KMS-11 (cell line): ENCODE results near the gene SV2C.

Experiments
- H2AFZ ChIP-seq: fragments of 200-600 bp; sonication (generic); 2 replicates; pipeline ENCODE4 v1.6.1; 2016; ENCODE audit warnings: antibody characterized with exemption, mixed run types, low read depth
- H3K27ac ChIP-seq: fragments of 200-600 bp; sonication (generic); 2 replicates; pipeline ENCODE4 v1.6.1; 2016; ENCODE audit warnings: mild to moderate bottlenecking, mixed run types
- H3K27me3 ChIP-seq: fragments of 200-600 bp; sonication (generic); 2 replicates; pipeline ENCODE4 v1.6.1; 2017; ENCODE audit warnings: mild to moderate bottlenecking, low read depth, mixed run types, moderate library complexity; ENCODE audit not compliant: insufficient read depth
- H3K36me3 ChIP-seq: fragments of 200-600 bp; sonication (generic); 2 replicates; pipeline ENCODE4 v1.6.1; 2017; ENCODE audit warnings: mild to moderate bottlenecking, mixed run types; ENCODE audit not compliant: insufficient read depth
- H3K4me1 ChIP-seq: fragments of 200-600 bp; sonication (generic); 2 replicates; pipeline ENCODE4 v1.6.1; 2016; ENCODE audit warnings: mild to moderate bottlenecking, low read depth, mixed run types; ENCODE audit not compliant: poor library complexity, severe bottlenecking
- H3K4me2 ChIP-seq: fragments of 200-600 bp; sonication (generic); 2 replicates; pipeline ENCODE4 v1.7.0; 2016; ENCODE audit warnings: mild to moderate bottlenecking, mixed run types
- H3K4me3 ChIP-seq: fragments of 200-600 bp; sonication (generic); IDR thresholded peaks from 2 replicates; pipeline ENCODE4 v1.6.1; 2017; ENCODE audit warnings: low read depth, low read length, mixed read lengths; ENCODE audit not compliant: insufficient read depth
- H3K79me2 ChIP-seq: fragments of 200-600 bp; sonication (generic); 2 replicates; pipeline ENCODE4 v1.6.1; 2016; ENCODE audit warnings: low read depth, mixed run types; ENCODE audit not compliant: insufficient read depth
- H3K9ac ChIP-seq: fragments of 200-600 bp; sonication (generic); 2 replicates; pipeline ENCODE4 v1.6.1; 2016; ENCODE audit warnings: mild to moderate bottlenecking, mixed run types
- H4K20me1 ChIP-seq: fragments of 200-600 bp; sonication (generic); 2 replicates; pipeline ENCODE4 v1.6.1; 2016; ENCODE audit warnings: mild to moderate bottlenecking, mixed run types; ENCODE audit not compliant: insufficient read depth
- CTCF ChIP-seq: fragments of 200-600 bp; sonication (generic); conservative IDR thresholded peaks from 2 replicates; pipeline ENCODE4 v1.6.1; 2017; ENCODE audit warnings: low read depth, mild to moderate bottlenecking, antibody characterized with exemption, low read length, moderate library complexity, mixed read lengths

SV2C gene

DNA sequence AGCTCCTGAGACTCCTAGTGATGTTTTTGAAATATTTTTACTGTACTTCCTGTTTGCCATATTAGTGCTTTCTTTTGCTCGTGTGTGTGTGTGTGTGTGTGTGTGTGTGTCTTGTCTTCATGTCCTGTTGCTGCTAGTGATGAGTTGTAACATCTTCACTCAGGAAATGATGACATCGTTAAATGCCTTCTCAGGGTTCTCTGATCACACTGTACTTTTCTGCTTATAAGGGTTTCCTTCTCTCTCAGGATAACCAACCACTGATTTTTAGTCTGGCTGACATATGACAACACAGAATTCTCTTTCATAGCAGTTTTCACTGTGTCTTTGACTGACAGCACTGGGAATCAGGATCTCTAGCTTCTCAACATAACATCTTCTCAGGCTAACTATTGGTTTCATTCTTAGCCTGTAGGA lies 16.1 kb downstream of the SV2C start:
- H3K79me2 ChIP-seq, result no peaks in the 10 kb centered on the region
- TF ChIP-seq CTCF, result no peak
- peak overlapping the region; percentile 47 for H3K27ac ChIP-seq
- peak overlapping the region; percentile 13; the same call in 1 of the 2 replicates for H2AFZ ChIP-seq
- peaks cover 31% of the 10 kb centered on the region for H3K4me1 ChIP-seq
- H3K4me2 ChIP-seq, result peak overlapping the region; percentile 46
- H3K27me3 ChIP-seq, result no peaks in the 10 kb centered on the region
- H3K36me3 ChIP-seq, result no peaks in the 10 kb centered on the region
- H3K9ac ChIP-seq, result peak overlapping the region; percentile 1; the same call in 1 of the 2 replicates
- no peaks in the 10 kb centered on the region for H4K20me1 ChIP-seq
- H3K4me3 ChIP-seq, result no peak overlapping the region

DNA sequence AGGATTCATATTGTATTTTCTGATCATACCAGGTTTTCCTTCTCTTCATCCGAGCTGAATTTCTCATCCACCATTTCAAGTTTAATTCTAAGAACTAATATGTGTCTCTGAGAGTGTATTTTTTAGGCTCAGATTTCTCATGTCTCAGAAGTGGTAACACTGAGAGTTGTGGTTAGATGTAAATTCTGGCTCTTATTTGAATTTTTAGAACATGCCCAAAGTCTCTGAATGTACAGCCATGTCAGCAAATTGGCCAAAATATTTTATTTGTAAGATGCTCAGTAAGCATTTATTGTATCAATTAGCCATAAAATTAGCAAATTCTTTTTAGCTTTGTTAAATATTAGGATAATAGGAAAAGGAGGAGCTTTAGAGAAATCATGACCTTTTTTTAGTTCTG lies 16.6 kb downstream of the SV2C start:
- peak overlapping the region; percentile 46 for H3K4me2 ChIP-seq
- H2AFZ ChIP-seq, result no peak overlapping the region
- H3K4me3 ChIP-seq, result no peak overlapping the region
- peak overlapping the region; percentile 47 for H3K27ac ChIP-seq
- H3K36me3 ChIP-seq, result no peaks in the 10 kb centered on the region
- no peaks in the 10 kb centered on the region for H3K79me2 ChIP-seq
- H3K27me3 ChIP-seq, result no peaks in the 10 kb centered on the region
- H3K4me1 ChIP-seq, result peaks cover 31% of the 10 kb centered on the region
- H4K20me1 ChIP-seq, result no peaks in the 10 kb centered on the region
- no peak for TF ChIP-seq CTCF
- peak overlapping the region; percentile 1; the same call in 1 of the 2 replicates for H3K9ac ChIP-seq

DNA sequence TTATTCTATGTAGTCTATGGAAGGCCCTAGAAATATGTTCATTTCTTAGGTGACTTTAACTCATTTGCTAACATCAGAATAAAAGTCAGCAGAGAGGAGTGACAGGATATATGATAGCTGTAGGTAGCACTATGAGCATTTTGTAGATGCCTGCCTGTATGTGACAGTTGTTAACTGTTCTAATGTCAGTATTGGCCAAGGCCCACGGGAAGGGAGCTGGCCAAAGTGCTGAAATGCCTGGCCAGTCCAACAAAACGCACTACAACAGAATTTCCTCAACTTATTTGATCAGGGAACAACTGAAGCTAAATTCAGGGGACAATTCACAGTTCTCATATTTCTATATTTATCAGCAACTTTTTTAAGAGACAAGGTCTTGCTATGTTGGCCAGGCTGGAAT lies 20.8 kb downstream of the SV2C start:
- Histone ChIP-seq H3K27ac (no peak overlapping the region), H3K9ac (no peak overlapping the region), H3K4me2 (no peak overlapping the region), H2AFZ (no peak overlapping the region), H3K79me2 (no peaks in the 10 kb centered on the region), H3K27me3 (no peaks in the 10 kb centered on the region), H3K4me1 (peaks cover 15% of the 10 kb centered on the region), H4K20me1 (no peaks in the 10 kb centered on the region), H3K36me3 (no peaks in the 10 kb centered on the region), H3K4me3 (no peak overlapping the region)
- no peak for TF ChIP-seq CTCF

GRCh38 chr5:76106149-76106548 lies 23.0 kb downstream of the SV2C start:
- H4K20me1 ChIP-seq, result no peaks in the 10 kb centered on the region
- no peak overlapping the region for H3K27ac ChIP-seq
- no peaks in the 10 kb centered on the region for H3K79me2 ChIP-seq
- no peaks in the 10 kb centered on the region for H3K27me3 ChIP-seq
- no peak overlapping the region for H3K4me2 ChIP-seq
- no peak overlapping the region for H3K4me3 ChIP-seq
- H3K9ac ChIP-seq, result no peak overlapping the region
- H2AFZ ChIP-seq, result no peak overlapping the region
- TF ChIP-seq CTCF, result no peak
- H3K4me1 ChIP-seq, result no peaks in the 10 kb centered on the region
- H3K36me3 ChIP-seq, result no peaks in the 10 kb centered on the region
